Keratinocyte (primary cell): ENCODE data around the gene MMAA. TPM values are rescaled to one million over a fixed set of nuclear protein-coding genes. Genes with fewer than 3 reads are reported as not detected.

Source experiments
- DNase-seq: peaks from one replicate; pipeline ENCODE4 v3.0.0-alpha.2; 2011; ENCODE audit warnings: low read depth, missing footprints, low spot score
- FAIRE-seq: peaks from 2 replicates; lab custom pipeline; 2011; peaks lifted over from hg19 to GRCh38; lab: Jason Lieb, UNC
- H2AFZ ChIP-seq: 2 replicates; pipeline ENCODE4 v1.6.0; 2012; ENCODE audit warnings: low read length, control low read depth, inconsistent platforms; ENCODE audit not compliant: control insufficient read depth
- H3K27ac ChIP-seq: 2 replicates; pipeline ENCODE4 v1.5.1; 2011; ENCODE audit warnings: low read length; ENCODE audit not compliant: control insufficient read depth, insufficient read depth
- H3K27me3 ChIP-seq: 3 replicates; pipeline ENCODE4 v1.6.0; 2011; ENCODE audit warnings: low read length; ENCODE audit not compliant: control insufficient read depth, insufficient read depth; ENCODE audit errors: extremely low read depth
- H3K36me3 ChIP-seq, 2 experiments: 2 replicates in 1 of 2; 3 replicates in 1 of 2; pipeline ENCODE4 v1.5.1; 2011; ENCODE audit warnings: low read length in 2 of 2, mild to moderate bottlenecking in 1 of 2; ENCODE audit not compliant: control insufficient read depth in 2 of 2, insufficient read depth in 2 of 2; ENCODE audit errors: extremely low read depth in 1 of 2
- H3K4me1 ChIP-seq: 3 replicates; pipeline ENCODE4 v1.5.1; 2011; ENCODE audit warnings: low read length; ENCODE audit not compliant: control insufficient read depth, insufficient read depth; ENCODE audit errors: extremely low read depth
- H3K4me2 ChIP-seq: 3 replicates; pipeline ENCODE4 v1.6.0; 2011; ENCODE audit warnings: low read depth, low read length; ENCODE audit not compliant: control insufficient read depth, insufficient read depth; ENCODE audit errors: extremely low read depth
- H3K4me3 ChIP-seq, 3 experiments: fragments of 200-600 bp in 1 of 3; sonication (generic) in 1 of 3; 2 replicates in 2 of 3; 3 replicates in 1 of 3; pipeline ENCODE4 v1.5.1; 2011 to 2016; ENCODE audit warnings: low read length in 3 of 3, mild to moderate bottlenecking in 3 of 3, control low read depth in 2 of 3, inconsistent platforms in 1 of 3, low read depth in 1 of 3, mixed read lengths in 1 of 3, mixed run types in 1 of 3, moderate library complexity in 1 of 3; ENCODE audit not compliant: control insufficient read depth in 2 of 3, insufficient read depth in 2 of 3; ENCODE audit errors: extremely low read depth in 1 of 3
- H3K79me2 ChIP-seq: 2 replicates; pipeline ENCODE4 v1.6.0; 2012; ENCODE audit warnings: low read length; ENCODE audit not compliant: control insufficient read depth, insufficient read depth
- H3K9ac ChIP-seq: 3 replicates; pipeline ENCODE4 v1.6.0; 2011; ENCODE audit warnings: low read length; ENCODE audit not compliant: control insufficient read depth, insufficient read depth; ENCODE audit errors: extremely low read depth
- H3K9me1 ChIP-seq: 3 replicates; pipeline ENCODE4 v1.6.0; 2011; ENCODE audit warnings: low read length; ENCODE audit not compliant: control insufficient read depth, insufficient read depth; ENCODE audit errors: extremely low read depth
- H3K9me3 ChIP-seq: 2 replicates; pipeline ENCODE4 v1.5.1; 2012; ENCODE audit warnings: low read depth, low read length; ENCODE audit not compliant: control insufficient read depth
- H4K20me1 ChIP-seq: 3 replicates; pipeline ENCODE4 v1.6.0; 2011; ENCODE audit warnings: low read length; ENCODE audit not compliant: control insufficient read depth, insufficient read depth; ENCODE audit errors: extremely low read depth
- EZH2 ChIP-seq: IDR thresholded peaks from one replicate; pipeline ENCODE4 v1.6.1; 2012; ENCODE audit warnings: inconsistent platforms, mild to moderate bottlenecking, low read length, moderate library complexity
- dilution Hi-C: fragments of 300-500 bp; cut with MboI; formaldehyde crosslinking; loops from one replicate; pipeline ENCODE4 v1.7.0; 2020; ENCODE audit warnings: low sequenced_read_pairs; ENCODE audit not compliant: extremely low pct_ligation_motif_present
- polyA plus RNA-seq, 5 experiments: library from polyadenylated mRNA; depleted of rRNA in 3 of 5; stranded (reverse) in 3 of 5; stranded (forward) in 1 of 5; unstranded in 1 of 5; fragments of >200 nt; gene quantifications; 1 replicate in 1 of 5; 2 replicates in 3 of 5; 3 replicates in 1 of 5; pipeline versions ENCODE4 v1.2.1 to v1.2.3, GENCODE V29; 2011 to 2012; ENCODE audit warnings: missing spikeins in 2 of 5, low read depth in 1 of 5, low replicate concordance in 1 of 5
- TF ChIP-seq, protein P1 (sequence below), 3 experiments: IDR thresholded peaks in 1 of 3; conservative IDR thresholded peaks in 1 of 3; optimal IDR thresholded peaks in 1 of 3; 2 replicates in 2 of 3; 3 replicates in 1 of 3; pipeline versions ENCODE3 to v1.5.1; 2011; ENCODE audit warnings: low read length in 3 of 3, mild to moderate bottlenecking in 3 of 3, moderate library complexity in 2 of 3, control low read depth in 1 of 3, inconsistent platforms in 1 of 3; ENCODE audit not compliant: insufficient read depth in 2 of 3; ENCODE audit errors: extremely low read depth in 1 of 3

The MMAA gene
- polyA plus RNA-seq, 1 donor (not counting 4 experiments of a cell fraction or from before 2014, with no cell fraction given) = 9.4 TPM

DNA sequence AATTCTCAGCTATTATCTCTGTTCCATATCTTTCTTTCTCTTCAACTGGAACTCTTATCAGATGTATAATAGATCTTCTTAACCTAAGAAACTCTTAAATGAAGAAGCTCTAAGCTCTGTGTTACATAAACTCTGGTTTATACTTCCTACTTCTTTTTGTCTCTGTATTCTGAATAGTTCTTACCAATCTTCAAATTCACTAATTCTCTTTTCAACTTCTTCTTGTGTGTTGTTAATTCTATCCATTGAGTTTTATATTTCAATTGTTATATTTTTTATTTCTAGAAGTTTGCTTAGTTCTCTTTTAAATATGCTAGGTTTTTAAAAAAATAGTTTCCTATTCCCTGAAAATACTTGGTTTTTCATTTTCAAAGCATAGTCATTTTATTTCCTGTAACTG lies 13.2 kb upstream of the MMAA start:
- DNase-seq = no peak
- H2AFZ ChIP-seq = no peak overlapping the region
- no peak for FAIRE-seq
- H3K9me3 ChIP-seq = no peaks in the 10 kb centered on the region
- H3K4me2 ChIP-seq = no peak overlapping the region
- no peaks in the 10 kb centered on the region for H3K27me3 ChIP-seq
- TF ChIP-seq, protein P1, sequence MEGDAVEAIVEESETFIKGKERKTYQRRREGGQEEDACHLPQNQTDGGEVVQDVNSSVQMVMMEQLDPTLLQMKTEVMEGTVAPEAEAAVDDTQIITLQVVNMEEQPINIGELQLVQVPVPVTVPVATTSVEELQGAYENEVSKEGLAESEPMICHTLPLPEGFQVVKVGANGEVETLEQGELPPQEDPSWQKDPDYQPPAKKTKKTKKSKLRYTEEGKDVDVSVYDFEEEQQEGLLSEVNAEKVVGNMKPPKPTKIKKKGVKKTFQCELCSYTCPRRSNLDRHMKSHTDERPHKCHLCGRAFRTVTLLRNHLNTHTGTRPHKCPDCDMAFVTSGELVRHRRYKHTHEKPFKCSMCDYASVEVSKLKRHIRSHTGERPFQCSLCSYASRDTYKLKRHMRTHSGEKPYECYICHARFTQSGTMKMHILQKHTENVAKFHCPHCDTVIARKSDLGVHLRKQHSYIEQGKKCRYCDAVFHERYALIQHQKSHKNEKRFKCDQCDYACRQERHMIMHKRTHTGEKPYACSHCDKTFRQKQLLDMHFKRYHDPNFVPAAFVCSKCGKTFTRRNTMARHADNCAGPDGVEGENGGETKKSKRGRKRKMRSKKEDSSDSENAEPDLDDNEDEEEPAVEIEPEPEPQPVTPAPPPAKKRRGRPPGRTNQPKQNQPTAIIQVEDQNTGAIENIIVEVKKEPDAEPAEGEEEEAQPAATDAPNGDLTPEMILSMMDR (optimal IDR thresholded peaks at IDR 0.05 in 1 of 3, IDR thresholded peaks at IDR 0.05 in 1 of 3, conservative IDR thresholded peaks at IDR 0.05 in 1 of 3; ENCODE audit: extremely low read depth in 1 of 3, insufficient read depth in 2 of 3, low read length in 3 of 3) = no peak
- TF ChIP-seq EZH2 = no peak
- no peaks in the 10 kb centered on the region for H4K20me1 ChIP-seq
- H3K9me1 ChIP-seq = no peaks in the 10 kb centered on the region
- H3K4me1 ChIP-seq = no peaks in the 10 kb centered on the region
- dilution Hi-C loops = loop anchor here (25.0 kb wide), 1 partner anchor 394 kb away; no protein-coding TSS in a partner anchor
- H3K27ac ChIP-seq = no peak overlapping the region
- no peaks in the 10 kb centered on the region for H3K79me2 ChIP-seq
- no peak overlapping the region for H3K4me3 ChIP-seq
- no peaks in the 10 kb centered on the region for H3K36me3 ChIP-seq
- no peak overlapping the region for H3K9ac ChIP-seq

DNA sequence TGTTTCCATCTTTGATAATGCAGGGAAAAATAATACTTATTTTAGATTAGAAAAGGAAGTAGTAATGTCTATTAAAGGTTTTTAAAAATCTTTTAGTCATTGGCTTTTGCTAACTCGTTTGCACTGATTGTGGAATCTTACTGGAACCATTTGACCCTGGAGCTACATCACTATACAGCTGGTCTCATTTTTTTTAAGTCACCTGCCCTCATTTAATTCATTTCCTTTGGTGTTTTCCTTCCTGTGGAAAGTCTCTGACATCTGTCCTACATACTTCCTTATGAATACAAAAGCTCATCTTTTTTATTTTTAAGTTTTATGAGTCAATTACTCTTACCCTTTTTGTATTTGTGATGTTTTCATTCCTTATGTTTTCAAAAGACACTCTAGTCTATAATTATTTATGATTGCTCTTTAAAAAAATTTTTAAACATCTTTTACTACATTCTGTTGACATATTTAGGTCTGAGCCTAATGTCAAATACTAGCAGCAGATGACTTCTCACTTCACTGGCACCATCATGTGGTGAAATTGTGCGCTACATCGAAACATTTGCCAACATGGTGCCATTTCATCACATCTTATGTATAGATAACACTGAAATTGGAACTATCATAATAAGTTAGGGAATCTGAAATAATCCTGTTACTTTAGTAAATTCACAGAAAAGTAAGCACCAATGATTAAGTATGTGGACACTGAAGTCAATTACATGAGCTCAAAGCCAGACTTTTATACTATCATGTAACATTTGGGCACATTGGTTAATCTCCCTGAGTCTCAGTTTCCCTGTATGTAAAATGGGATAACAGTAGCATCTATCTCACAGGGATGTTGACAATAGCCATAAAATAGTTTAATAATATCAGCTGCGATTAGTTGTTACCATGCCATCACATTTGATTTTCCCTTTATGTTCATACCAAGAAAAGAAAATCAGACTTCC lies 9.4 kb upstream of the MMAA start:
- Histone ChIP-seq H3K36me3 (no peaks in the 10 kb centered on the region), H3K27ac (no peak overlapping the region), H3K9me3 (no peaks in the 10 kb centered on the region), H3K4me1 (no peaks in the 10 kb centered on the region), H4K20me1 (no peaks in the 10 kb centered on the region), H3K9me1 (no peaks in the 10 kb centered on the region), H3K27me3 (no peaks in the 10 kb centered on the region), H2AFZ (no peak overlapping the region), H3K79me2 (no peaks in the 10 kb centered on the region), H3K4me3 (no peak overlapping the region), H3K9ac (no peak overlapping the region), H3K4me2 (no peak overlapping the region)
- TF ChIP-seq EZH2 = no peak
- TF ChIP-seq, protein P1 (optimal IDR thresholded peaks at IDR 0.05 in 1 of 3, IDR thresholded peaks at IDR 0.05 in 1 of 3, conservative IDR thresholded peaks at IDR 0.05 in 1 of 3; ENCODE audit: extremely low read depth in 1 of 3, insufficient read depth in 2 of 3, low read length in 3 of 3) = peak; percentile 59 to 89 (median 78)
- DNase-seq (no peak), FAIRE-seq (peak; percentile 92)
- dilution Hi-C loops = loop anchor here (25.0 kb wide), 1 partner anchor 397 kb away; no protein-coding TSS in a partner anchor
